Measurements from ENCODE around the gene HMOX2. TPM values are rescaled to one million over a fixed set of nuclear protein-coding genes. Genes with fewer than 3 reads are reported as not detected.

The HMOX2 gene, protein sequence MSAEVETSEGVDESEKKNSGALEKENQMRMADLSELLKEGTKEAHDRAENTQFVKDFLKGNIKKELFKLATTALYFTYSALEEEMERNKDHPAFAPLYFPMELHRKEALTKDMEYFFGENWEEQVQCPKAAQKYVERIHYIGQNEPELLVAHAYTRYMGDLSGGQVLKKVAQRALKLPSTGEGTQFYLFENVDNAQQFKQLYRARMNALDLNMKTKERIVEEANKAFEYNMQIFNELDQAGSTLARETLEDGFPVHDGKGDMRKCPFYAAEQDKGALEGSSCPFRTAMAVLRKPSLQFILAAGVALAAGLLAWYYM
- total RNA-seq = 46.6 TPM

DNA sequence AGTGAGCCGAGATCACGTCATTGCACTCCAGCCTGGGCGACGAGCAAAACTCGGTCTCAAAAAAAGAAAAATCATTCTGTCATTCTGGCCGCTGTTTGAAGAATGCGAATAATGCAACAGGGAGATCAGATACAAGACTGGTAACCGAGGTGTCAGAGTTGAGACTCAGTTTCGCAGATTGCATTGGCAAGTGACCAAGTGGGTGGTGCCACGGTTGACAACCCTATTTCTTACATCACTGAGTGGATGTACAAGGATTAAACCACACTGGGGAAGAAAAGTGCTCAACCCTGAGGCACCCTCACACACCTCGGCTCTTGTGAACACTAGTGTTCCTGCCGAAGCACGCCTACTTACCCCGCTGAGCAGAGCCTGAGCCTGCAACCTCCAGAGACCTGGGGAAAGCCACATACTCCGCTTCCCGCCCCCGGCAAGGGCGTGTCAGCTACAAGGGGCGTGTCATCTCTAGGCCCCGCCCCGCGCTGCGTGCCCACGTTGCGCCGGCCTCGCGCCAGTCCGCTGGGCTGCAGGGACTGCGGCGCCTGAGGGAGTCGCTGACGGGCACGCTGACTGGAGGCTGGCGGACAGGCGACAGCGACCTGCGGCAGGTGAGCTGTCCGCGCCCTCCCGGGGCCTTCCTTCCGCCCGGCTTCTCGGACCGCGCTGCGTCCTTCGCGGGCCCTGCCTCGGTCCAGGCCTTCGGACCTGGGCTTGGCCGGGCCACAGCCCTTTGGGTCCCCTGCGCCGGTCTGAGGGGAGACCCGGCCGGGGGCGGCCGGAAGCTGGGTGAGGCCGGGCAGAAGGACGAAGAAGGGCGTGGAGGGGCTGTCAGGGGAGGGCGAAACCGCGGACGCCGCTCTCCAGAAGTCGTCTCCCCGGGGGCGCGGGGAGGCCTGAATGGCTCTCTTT, at the start of gene HMOX2:
Gene HMOX2, plus strand, starts transcription at position 519 of the 909 bp plus-strand sequence. CDS start 29,127 bp downstream, outside the sequence.
- ATAC-seq = peak; percentile 95

DNA sequence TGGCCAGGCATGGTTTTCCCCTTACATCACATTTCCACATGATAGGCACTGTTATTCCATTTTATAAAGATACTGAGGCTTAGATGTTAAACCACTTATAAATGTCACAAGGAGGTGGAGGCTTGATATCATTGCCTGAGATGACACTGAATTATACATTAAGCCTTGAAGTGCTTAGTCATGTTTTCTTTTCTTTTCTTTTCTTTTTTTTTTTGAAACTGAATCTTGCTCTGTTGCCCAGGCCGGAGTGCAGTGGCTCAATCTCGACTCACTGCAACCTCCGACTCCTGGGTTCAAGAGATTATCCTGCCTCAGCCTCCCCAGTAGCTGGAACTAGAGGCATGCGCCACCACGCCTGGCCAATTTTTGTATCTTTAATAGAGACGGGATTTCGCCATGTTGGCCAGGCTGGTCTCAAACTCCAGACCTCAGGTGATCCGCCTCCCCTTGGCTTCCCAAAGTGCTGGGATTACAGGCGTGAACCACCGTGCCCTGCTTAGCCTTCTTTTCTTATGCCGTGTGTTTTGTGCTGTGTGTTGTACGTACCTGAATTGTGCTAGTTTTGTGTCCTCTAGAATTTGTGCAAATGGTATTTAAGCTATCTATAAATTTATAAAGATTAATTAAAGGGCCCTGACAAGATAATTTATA, 49.4 kb upstream of the HMOX2 start:
- no peak for ATAC-seq

DNA sequence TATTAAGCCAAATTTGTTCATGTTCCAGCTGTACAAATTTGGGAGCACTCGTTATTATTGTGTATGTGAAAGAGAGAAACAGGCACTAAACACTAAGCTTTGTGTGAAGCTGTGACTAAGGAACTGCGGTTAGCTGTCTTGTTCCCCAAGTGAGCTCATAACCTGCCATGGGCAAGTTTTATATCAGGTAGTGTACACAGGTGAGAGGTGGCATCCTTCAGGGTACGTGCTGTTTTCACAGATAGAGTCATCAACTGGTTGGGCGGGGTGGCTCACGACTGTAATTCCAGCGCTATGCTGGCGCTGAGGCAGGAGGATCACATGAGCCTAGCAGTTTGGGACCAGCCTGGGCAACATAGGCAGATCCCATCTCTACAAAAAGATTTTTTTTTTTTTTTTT, 47.7 kb upstream of the HMOX2 start:
- ATAC-seq = peak; percentile 85

DNA sequence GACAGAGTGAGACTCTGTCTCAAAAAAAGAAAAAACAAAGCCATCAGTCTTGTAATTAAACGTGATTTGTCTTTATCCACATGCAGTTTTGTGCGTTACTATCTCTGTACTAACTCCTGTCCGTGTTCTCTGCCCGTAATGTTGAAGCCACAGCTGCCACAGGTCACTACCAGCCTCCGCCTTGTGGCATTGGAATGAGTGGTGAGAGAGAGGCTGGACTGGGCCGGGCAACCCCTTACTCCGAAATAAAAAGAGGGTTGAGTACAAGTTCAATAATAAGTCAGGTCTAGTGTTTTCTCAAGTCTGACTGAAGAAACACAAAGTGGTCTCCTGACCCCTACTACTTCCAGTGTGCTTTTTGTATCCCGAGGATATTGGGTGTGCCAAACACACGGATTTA, 45.2 kb upstream of the HMOX2 start:
- ATAC-seq = no peak

DNA sequence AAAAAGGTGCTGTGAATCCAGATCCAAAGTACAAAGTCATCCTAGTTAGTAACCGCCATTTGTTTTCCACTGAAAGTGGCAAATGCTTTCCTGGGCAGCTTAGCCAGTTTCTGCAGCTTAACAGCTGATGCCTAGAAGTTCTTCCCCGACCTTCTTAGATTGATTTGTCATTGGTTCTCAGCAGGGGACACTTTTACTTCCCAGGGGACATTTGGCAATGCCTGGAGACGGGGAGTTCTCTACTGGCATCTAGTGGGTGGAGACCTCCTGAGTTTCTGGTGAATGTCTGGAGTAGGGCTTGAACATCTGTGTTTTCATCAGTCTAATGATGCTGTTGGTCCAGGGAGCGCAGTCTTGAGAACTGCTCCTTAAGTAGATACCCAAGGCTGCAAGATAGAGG, 43.0 kb upstream of the HMOX2 start:
- ATAC-seq = no peak

DNA sequence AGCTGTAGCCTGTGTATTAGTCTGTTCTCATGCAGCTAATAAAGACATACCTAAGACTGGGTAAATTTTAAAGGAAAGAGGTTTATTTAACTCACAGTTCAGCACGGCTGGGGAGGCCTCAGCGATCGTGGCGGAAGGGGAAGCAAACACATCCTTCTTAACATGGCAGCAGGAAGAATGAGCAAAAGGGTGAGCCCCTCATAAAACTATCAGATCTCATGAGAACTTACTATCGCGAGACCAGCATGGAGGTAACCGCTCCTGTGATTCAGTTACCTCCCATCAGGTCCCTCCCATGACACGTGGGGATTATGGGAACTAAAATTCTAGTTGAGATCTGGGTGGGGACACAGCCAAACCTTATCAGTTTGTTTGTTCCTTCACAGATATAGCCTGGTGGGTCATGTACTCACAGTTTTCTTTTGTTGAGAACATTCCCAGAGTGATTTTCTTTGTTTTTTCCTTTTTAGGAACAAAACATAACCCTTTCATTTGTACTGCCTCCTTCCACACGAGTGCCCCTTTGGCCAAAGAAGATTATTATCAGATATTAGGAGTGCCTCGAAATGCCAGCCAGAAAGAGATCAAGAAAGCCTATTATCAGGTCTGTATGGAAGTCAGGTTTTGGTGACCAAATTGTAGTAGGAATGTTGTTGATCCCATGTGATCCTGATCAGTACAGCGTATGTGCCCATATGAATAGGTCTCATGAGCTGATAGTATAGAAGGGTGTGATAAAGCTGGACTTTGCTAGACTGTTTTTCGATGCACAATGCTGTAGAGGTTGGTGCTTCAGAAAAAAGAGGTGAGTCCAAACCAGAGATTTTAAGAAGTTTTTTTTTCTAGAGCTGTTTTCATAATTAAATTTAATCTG, 42.0 kb upstream of the HMOX2 start:
- no peak for ATAC-seq

DNA sequence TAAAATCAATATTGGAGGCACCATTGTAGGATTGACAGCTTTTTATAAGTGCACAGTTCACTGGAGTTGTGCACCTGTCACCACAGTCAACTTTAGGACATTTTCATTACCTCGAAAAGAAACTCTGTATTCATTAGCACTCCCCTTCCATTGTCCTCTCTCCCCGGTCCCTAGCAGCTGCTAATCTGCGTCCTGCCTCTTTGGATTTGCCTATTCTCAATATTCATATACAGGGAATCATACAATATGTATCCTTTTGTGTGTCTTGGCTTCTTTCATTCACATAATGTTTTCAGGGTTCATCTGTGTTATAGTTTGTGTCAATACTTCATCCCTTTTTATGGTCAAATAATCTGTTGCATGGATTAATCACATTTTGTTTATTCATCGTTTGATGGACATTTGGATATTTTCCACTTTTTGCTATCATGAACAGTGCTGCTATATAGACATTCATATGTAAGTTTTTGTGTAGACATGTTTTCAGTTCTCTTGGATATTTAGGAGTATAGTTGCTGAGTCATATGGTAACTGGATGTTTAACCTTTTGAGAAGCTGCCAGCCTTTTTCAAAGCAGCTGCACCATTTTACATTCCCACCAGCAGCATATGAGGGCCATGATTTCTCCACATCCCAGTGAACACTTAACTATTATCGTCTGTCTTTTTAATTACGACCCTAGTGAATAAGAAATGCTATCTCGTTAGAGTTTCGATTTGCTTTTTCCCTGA, 40.7 kb upstream of the HMOX2 start:
- ATAC-seq = no peak

DNA sequence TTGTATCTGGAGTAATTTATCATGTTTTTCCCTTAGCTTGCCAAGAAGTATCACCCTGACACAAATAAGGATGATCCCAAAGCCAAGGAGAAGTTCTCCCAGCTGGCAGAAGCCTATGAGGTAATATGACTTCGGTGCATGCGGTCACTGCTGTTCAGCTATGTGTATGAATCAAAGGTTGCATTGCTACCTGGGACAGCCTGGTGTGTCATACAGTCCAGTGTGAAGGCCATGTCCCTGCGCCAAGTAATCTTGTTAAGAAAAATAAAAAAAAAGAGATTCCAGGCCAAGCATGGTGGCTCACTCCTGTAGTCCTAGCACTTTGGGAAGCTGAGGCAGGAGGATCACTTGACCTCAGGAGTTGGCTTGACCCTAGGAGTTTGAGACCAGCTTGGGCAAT, 38.8 kb upstream of the HMOX2 start:
- ATAC-seq = no peak

DNA sequence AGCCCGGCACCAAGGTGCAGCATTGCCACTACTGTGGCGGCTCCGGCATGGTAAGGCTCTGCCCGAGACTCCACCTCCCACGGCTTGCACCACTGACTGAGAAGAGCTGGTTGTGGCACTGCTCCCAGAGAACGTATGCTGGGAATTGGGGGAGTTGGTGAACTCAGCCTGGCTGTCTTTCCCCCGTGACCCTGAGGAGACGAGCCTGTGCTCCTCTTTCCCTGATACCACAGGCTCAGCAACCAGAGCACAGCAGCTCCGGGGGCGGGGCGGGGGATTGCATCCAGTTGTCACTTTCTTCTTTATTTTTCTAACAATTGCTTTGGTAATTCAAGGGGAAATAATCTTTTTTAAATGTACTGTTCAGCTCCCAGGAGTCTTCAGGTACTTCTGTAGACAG, 33.8 kb upstream of the HMOX2 start:
- ATAC-seq = no peak

DNA sequence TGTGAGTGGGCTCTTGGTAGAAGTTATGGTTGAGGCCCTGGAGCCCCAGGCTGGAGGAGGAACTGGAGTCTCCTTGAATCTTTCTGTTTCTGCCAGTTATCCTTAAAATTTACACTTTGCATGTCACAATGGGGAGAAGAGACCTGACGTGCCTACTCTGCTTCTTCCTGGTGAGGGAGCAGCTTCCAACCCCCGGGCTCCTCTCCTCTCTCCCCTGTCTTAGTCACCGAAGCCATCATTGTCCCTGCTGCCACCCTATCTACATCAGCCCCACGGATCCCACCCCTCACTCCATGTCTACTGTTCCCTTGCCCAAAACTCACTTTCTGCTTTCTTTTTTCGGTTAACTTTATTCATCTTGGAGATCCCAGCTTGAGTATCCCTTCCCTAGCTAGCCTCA, 32.9 kb upstream of the HMOX2 start:
- no peak for ATAC-seq

DNA sequence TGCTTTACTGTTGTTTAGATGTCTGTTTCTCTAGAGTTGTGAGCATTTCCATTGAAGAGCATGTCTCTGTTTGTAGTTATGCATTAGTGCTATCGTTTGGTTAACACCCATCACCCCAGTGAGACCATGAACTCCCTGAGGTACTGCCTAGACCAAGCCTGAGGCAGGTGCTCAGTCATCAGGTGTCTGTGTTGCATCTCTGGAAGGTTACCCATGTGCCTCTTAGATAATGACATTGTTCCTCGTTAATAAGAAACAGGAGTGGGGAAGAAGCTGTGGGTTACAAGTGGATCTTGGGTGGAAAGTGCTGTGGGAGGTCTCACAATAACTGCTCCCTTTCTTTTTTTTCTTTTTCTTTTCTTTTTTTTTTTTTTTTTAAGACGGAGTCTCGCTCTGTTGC, 32.2 kb upstream of the HMOX2 start:
- ATAC-seq = no peak

DNA sequence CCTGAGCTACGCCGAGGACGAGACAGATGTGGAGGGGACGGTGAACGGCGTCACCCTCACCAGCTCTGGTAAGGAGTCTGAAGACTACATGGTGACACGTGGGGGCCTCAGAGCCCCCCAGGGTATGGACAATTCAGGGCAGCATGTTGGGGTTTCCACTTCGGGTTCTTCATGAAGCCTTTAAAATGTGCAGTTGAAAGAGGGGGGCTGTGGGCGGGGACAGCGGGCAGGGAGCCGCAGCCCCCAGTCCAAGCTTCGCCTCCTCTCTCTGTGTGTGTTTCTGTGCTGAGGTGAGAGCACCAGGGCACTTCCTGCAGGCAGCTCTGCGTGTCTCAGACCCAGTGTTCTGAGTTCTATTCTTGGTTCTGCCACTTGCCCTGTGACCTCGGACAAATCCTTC, 25.8 kb upstream of the HMOX2 start:
- ATAC-seq = no peak

DNA sequence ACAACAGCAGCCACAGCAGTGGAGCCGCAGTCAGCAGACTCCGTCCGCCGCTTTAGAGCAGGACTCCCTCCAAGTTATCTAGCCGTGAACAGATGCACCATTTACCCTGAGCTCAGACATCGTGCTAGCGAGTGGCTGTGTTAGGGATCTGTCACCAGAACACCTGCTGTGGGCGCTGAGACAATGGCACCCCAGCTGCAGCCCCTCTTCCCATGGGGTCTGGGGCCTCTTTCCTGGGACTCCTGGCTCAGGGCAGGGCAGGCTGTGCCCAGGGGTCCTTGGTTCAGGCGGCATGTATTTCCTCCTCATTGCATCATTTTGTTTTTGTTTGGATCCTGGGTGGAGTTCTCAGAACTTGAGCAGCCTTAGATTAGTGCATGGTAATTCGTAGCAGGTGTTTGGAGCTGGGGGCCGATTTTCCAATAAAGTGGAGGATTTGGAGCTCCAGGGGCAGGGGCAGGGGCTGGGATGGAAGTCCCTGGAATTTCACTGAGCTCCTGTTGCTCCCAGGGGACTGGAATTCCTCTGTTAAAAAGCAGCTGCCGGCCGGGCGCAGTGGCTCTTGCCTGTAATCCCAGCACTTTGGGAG, 25.2 kb upstream of the HMOX2 start:
- no peak for ATAC-seq

DNA sequence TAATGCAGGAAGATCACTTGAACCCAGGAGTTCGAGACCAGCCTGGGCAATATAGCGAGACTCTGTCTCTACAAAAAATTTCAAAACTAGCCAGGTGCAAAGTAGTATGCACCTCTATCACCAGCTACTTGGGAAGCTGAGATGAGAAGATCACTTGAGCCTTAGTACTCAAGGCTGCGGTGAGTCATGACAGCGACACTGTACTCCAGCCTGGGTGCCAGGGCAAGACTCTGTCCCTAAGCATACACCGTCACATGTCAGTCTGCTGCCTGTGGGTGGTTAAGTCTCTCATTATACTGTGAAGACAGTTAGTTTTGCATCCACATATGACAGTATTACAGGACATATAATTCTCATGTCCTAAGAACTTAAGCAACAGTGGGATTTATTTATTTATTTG, 23.5 kb upstream of the HMOX2 start:
- ATAC-seq = no peak

DNA sequence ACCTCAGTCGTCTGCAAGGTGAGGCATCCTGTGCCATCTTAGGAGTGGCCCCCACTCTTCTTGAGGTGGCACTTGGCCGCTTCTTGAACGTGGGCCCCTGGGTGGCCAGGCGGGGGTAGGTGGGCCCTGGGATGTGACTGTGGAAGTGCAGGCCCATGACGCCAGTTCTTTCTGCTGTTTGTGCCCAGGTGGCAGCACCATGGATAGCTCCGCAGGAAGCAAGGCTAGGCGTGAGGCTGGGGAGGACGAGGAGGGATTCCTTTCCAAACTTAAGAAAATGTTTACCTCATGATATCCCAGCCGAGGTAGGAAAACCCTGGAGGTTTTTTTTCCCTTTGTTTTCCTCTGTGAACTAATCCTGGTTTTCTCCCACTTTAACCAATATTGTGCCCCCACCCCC, 21.6 kb upstream of the HMOX2 start:
- no peak for ATAC-seq

DNA sequence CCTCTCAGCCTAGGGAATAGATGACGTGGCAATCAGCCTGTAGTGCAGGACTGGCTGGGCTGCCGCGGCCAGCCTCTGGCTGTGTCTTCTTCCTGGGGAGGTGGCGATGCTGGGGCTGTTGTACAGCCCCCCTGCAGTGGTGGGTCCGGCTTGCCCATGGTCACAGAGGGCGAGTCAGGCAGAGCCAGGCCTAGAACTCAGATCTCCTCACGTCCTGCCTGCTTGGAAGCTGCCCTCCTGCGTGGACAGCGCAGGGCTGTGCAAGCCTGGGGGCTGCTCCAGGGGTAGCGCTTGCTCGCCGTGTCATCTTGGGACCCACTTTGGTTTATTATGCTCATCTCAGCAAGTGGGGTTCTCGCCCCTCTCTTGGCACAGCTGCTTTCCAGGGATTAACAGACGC, 21.1 kb upstream of the HMOX2 start:
- ATAC-seq = no peak

DNA sequence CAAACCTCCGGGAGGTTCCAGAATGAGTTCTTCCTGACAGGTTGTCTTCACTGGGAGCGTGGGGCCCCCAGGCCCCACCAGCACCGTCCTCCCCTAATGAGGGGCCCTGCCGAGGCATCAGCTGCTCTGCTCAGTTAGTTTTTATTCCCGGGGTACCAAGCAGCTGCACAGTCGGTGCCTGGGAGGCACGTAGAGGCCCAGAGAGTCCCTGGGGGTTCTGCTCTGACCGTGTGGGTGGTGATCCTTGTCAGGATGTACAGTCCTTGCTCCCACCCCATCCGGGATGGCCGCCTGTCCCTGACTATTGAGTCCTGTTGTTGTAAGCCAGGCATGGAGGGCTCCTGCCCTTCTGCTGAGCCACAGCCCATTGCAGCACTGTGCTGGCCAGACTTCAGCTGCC, 20.2 kb upstream of the HMOX2 start:
- ATAC-seq = no peak

DNA sequence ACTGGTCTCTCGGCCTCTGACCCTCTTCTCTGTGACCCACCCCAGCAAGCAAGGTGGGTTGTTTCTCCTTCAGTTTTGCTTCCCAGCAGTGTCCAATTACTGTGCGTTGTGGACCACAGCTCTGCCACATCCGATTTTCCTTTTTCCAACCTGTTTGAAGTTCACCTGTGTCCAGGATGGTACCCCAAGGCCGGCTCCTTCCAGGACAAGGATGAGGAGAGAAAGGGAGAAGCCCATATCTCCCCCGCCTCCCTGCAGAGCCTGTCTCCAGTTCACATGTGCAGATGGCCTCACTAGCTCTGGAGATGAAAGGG, 15.3 kb upstream of the HMOX2 start:
- ATAC-seq = no peak

DNA sequence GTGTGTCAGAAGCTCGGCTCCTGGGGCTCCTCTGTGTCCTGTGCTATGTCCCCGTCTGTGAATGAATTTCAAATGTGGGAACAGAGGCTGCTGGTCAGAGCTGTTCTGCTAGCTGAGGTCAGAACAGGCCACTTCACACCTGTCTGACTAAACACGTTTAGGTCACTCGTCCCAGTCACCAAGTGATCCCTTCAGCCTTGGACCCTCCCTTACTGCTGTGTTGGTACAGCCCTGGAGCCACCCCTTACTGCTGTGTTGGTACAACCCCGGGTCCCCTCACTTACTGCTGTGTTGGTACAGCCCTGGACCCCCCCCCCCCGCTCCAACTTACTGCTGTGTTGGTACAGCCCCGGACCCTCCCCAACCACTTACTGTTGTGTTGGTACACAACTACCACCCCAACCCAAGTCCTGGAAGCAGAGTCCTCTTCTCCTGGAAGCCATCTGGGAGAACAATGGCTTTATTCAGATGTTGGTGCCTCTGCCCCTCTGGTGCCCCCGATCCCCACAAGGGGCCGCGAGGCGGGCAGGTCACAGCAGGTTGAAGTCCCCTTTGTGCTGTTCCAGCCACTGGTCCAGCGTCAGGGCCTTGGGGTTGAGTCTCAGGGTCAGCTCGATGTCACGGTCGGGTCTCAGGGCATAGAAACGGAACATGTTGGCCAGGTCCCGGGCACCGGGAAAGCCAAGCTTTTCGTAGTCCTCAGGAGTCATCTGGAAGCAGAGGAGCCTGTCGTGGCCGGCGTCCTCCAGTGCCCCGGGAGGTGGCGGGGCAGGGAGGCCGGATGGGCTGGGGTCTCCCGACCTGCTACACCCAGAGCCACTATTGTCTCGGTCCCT, 14.7 kb upstream of the HMOX2 start:
- peak; percentile 50 for ATAC-seq

DNA sequence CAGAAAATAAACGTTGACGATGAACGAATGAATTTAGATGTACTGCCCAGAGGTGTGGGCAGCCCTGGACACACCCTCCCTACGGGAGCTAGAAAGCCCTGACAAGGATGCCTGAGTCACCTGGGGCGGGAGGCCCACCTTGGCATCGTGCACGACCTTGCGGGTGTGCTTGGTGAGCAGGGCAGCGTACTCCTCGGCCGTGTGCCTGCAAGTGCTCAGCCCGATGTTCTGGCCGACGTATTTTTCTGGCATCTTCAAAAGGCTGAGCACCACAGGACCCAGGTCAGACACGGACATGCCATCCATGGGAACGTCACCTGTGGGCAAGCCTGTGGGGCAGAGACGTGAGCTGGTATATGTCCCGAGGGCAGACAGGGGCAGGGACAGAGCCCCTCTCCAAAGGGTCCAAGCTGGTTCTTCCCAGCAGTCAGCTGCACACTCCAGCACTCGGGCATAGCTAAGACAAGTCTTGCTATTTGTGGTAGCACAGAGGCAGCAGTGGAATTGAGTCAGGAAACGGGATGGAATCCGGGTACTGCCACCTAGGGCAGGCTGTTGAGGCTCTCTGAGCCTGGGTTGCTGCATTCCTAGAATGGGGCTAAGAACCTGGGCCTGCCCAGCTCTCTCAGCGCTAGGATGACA, 12.6 kb upstream of the HMOX2 start:
- peak; percentile 19 for ATAC-seq

Measured in esophagus mucosa (tissue), 1 donor.